K562 (cell line): ENCODE data around the gene PARD6B.
"Not testable (repeated sequence)": the region's sequence is repeated elsewhere in the genome, so short reads cannot be mapped to it uniquely, and the experiment has no call there.

Experiments
- FOSL1 ChIP-seq: fragments of 200-800 bp; sonication (Bioruptor generic); conservative IDR thresholded peaks from 2 replicates; pipeline ENCODE4 v1.6.1; 2016; ENCODE audit warnings: missing genetic modification characterization, missing compliant biosample characterization
- FOXA3 ChIP-seq, 2 experiments: fragments of 450-650 bp in 1 of 2; sonication (generic) in 1 of 2; formaldehyde crosslinking; IDR thresholded peaks in 1 of 2; conservative IDR thresholded peaks in 1 of 2; 2 replicates each; pipeline versions ENCODE4 v1.4.0 to v1.8.0; 2020 to 2022; ENCODE audit warnings: mild to moderate bottlenecking in 2 of 2, missing genetic modification reagents in 1 of 2
- MGA ChIP-seq: fragments of 450-650 bp; IDR thresholded peaks from 2 replicates; pipeline ENCODE4 v1.6.1; 2016; ENCODE audit warnings: mild to moderate bottlenecking, moderate library complexity
- NFRKB ChIP-seq: fragments of 450-650 bp; IDR thresholded peaks from 2 replicates; pipeline ENCODE4 v1.6.1; 2016; ENCODE audit warnings: low read depth
- NFYB ChIP-seq: IDR thresholded peaks from 2 replicates; pipeline ENCODE4 v1.6.1; 2011; ENCODE audit warnings: mild to moderate bottlenecking, moderate library complexity; ENCODE audit not compliant: insufficient read length; ENCODE audit errors: extremely low read depth
- POLR2A ChIP-seq: fragments of 450-650 bp; conservative IDR thresholded peaks from 2 replicates; pipeline ENCODE4 v1.6.1; 2016
- RAD21 ChIP-seq, 2 experiments: fragments of 250-450 bp in 1 of 2; fragments of 450-650 bp in 1 of 2; sonication (Bioruptor Pico) in 1 of 2; formaldehyde crosslinking in 1 of 2; IDR thresholded peaks in 1 of 2; conservative IDR thresholded peaks in 1 of 2; 2 replicates each; pipeline versions ENCODE4 v1.4.0 to v1.8.0; 2020 to 2022; ENCODE audit warnings: mild to moderate bottlenecking in 2 of 2, moderate library complexity in 1 of 2
- SMC3 ChIP-seq: conservative IDR thresholded peaks from 2 replicates; pipeline ENCODE4 v1.6.1; 2011; ENCODE audit warnings: low read depth, low read length, improper control_type of control experiment; ENCODE audit not compliant: insufficient read depth
- STAT5B ChIP-seq: fragments of 250-450 bp; sonication (Bioruptor Pico); IDR thresholded peaks from 2 replicates; pipeline ENCODE4 v1.8.0; 2021; ENCODE audit warnings: mild to moderate bottlenecking, inconsistent platforms
- ZBTB2 ChIP-seq: fragments of 450-650 bp; IDR thresholded peaks from 2 replicates; pipeline ENCODE4 v1.6.1; 2016; ENCODE audit warnings: antibody characterized with exemption
- ZNF780A ChIP-seq: fragments of 250-450 bp; sonication (Bioruptor Pico); IDR thresholded peaks from 2 replicates; pipeline ENCODE4 v1.5.0; 2021; ENCODE audit warnings: mild to moderate bottlenecking
- TF ChIP-seq, protein P1 (sequence below): sonication (generic); formaldehyde crosslinking; IDR thresholded peaks from 2 replicates; pipeline ENCODE4 v1.9.0; 2022; ENCODE audit warnings: mild to moderate bottlenecking, missing genetic modification reagents
- TF ChIP-seq, protein P2 (sequence below): sonication (generic); formaldehyde crosslinking; IDR thresholded peaks from 2 replicates; pipeline ENCODE4 v1.8.0; 2022; ENCODE audit warnings: missing genetic modification reagents, mild to moderate bottlenecking, borderline replicate concordance
- TF ChIP-seq, protein P3 (sequence below): sonication (generic); formaldehyde crosslinking; IDR thresholded peaks from 2 replicates; pipeline ENCODE4 v1.8.1; 2022; ENCODE audit warnings: missing genetic modification reagents

DNA sequence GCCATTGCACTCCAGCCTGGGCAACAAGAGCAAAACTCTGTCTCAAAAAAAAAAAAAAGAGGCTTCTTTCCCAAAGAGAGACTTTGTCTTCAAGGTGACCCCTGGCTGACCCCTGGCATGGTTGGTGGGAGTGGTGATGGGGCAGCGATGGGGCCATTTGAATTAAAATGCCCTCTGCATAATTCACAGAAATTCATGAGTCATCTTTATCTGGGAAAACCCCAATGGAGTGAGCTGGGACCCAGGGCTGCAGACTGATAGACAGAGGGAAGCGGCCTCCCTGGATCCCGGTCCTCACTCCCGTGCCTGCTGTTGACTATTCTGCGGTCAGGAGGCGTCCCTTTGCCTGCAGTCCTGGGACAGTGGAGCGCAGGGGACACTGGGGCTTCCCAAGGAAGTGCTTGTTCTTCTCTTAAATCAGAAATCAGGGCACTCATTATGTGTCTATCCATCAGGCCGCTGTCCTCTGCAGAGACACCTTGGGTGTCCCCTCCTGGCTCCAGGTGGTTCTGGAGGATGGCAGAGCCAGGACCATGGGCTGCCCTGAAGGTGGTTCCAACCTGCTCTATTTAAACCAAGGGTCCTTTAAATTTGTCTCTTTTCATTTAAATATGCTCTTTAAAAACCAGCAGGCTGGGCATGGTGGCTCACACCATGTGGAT, 40.2 kb downstream of the PARD6B start:
- not testable (repeated sequence) for TF ChIP-seq MGA; FOXA3 (CRISPR knock-in tag; conservative IDR thresholded peaks at IDR 0.05 in 1 of 2, IDR thresholded peaks at IDR 0.05 in 1 of 2); RAD21 (CRISPR knock-in tag; conservative IDR thresholded peaks at IDR 0.05 in 1 of 2, IDR thresholded peaks at IDR 0.05 in 1 of 2); ZBTB2; NFRKB; SMC3; POLR2A; STAT5B; NFYB; ZNF780A (CRISPR knock-in tag); FOSL1
- TF ChIP-seq, protein P1, sequence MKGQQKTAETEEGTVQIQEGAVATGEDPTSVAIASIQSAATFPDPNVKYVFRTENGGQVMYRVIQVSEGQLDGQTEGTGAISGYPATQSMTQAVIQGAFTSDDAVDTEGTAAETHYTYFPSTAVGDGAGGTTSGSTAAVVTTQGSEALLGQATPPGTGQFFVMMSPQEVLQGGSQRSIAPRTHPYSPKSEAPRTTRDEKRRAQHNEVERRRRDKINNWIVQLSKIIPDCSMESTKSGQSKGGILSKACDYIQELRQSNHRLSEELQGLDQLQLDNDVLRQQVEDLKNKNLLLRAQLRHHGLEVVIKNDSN = not testable (repeated sequence)
- TF ChIP-seq, protein P2, sequence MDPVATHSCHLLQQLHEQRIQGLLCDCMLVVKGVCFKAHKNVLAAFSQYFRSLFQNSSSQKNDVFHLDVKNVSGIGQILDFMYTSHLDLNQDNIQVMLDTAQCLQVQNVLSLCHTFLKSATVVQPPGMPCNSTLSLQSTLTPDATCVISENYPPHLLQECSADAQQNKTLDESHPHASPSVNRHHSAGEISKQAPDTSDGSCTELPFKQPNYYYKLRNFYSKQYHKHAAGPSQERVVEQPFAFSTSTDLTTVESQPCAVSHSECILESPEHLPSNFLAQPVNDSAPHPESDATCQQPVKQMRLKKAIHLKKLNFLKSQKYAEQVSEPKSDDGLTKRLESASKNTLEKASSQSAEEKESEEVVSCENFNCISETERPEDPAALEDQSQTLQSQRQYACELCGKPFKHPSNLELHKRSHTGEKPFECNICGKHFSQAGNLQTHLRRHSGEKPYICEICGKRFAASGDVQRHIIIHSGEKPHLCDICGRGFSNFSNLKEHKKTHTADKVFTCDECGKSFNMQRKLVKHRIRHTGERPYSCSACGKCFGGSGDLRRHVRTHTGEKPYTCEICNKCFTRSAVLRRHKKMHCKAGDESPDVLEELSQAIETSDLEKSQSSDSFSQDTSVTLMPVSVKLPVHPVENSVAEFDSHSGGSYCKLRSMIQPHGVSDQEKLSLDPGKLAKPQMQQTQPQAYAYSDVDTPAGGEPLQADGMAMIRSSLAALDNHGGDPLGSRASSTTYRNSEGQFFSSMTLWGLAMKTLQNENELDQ = not testable (repeated sequence)
- TF ChIP-seq, protein P3, sequence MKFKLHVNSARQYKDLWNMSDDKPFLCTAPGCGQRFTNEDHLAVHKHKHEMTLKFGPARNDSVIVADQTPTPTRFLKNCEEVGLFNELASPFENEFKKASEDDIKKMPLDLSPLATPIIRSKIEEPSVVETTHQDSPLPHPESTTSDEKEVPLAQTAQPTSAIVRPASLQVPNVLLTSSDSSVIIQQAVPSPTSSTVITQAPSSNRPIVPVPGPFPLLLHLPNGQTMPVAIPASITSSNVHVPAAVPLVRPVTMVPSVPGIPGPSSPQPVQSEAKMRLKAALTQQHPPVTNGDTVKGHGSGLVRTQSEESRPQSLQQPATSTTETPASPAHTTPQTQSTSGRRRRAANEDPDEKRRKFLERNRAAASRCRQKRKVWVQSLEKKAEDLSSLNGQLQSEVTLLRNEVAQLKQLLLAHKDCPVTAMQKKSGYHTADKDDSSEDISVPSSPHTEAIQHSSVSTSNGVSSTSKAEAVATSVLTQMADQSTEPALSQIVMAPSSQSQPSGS (CRISPR knock-in tag) = not testable (repeated sequence)
